ENCODE data around the gene AKT1S1.

AKT1S1 gene

GRCh38 chr19:49859682-49860335 is 17.3 kb downstream of the AKT1S1 start:
- no peak overlapping the region for H3K4me3 Mint-ChIP-seq
- peaks cover 20% of the 10 kb centered on the region for H3K36me3 Mint-ChIP-seq (ENCODE audit: low read depth)
- no peaks in the 10 kb centered on the region for H3K27me3 Mint-ChIP-seq (ENCODE audit: low read depth)
- peaks cover 3% of the 10 kb centered on the region for H3K4me1 Mint-ChIP-seq (ENCODE audit: low read depth)
- no peak overlapping the region for H3K27ac Mint-ChIP-seq
- H3K9me3 Mint-ChIP-seq = no peaks in the 10 kb centered on the region

- Mint-ChIP-seq H3K4me3 (no peak overlapping the region), H3K36me3 (ENCODE audit: low read depth) (peaks cover 8% of the 10 kb centered on the region), H3K9me3 (no peaks in the 10 kb centered on the region), H3K4me1 (ENCODE audit: low read depth) (peaks cover 4% of the 10 kb centered on the region), H3K27ac (no peak overlapping the region), H3K27me3 (ENCODE audit: low read depth) (no peaks in the 10 kb centered on the region)
These were observed 18.8 kb downstream of the AKT1S1 start for GRCh38 chr19:49858088-49858985.

GRCh38 chr19:49857838-49858087 is 19.4 kb downstream of the AKT1S1 start:
- Mint-ChIP-seq H3K27me3 (ENCODE audit: low read depth) (no peaks in the 10 kb centered on the region), H3K27ac (no peak overlapping the region), H3K4me1 (ENCODE audit: low read depth) (peaks cover 7% of the 10 kb centered on the region), H3K36me3 (ENCODE audit: low read depth) (peaks cover 5% of the 10 kb centered on the region), H3K4me3 (no peak overlapping the region), H3K9me3 (no peaks in the 10 kb centered on the region)

GRCh38 chr19:49857061-49857837 is 19.9 kb downstream of the AKT1S1 start:
- H3K36me3 Mint-ChIP-seq (ENCODE audit: low read depth) = peaks cover 5% of the 10 kb centered on the region

GRCh38 chr19:49856574-49857021 is 20.6 kb downstream of the AKT1S1 start:
- Mint-ChIP-seq H3K4me1 (ENCODE audit: low read depth) (peaks cover 15% of the 10 kb centered on the region), H3K27me3 (ENCODE audit: low read depth) (peaks cover 6% of the 10 kb centered on the region), H3K27ac (no peak overlapping the region), H3K36me3 (ENCODE audit: low read depth) (peaks cover 3% of the 10 kb centered on the region), H3K4me3 (no peak overlapping the region), H3K9me3 (no peaks in the 10 kb centered on the region)

More at GRCh38 chr19:49857061-49857837, 19.9 kb downstream of the AKT1S1 start:
- H3K9me3 Mint-ChIP-seq = no peaks in the 10 kb centered on the region
- H3K4me1 Mint-ChIP-seq (ENCODE audit: low read depth) = peaks cover 12% of the 10 kb centered on the region
- no peak overlapping the region for H3K4me3 Mint-ChIP-seq
- no peak overlapping the region for H3K27ac Mint-ChIP-seq
- H3K27me3 Mint-ChIP-seq (ENCODE audit: low read depth) = peaks cover 2% of the 10 kb centered on the region

GRCh38 chr19:49855676-49856573 is 21.2 kb downstream of the AKT1S1 start:
- H3K4me3 Mint-ChIP-seq = no peak overlapping the region

GRCh38 chr19:49855277-49855675 is 21.9 kb downstream of the AKT1S1 start:
- Mint-ChIP-seq H3K27ac (no peak overlapping the region), H3K36me3 (ENCODE audit: low read depth) (peaks cover 3% of the 10 kb centered on the region), H3K9me3 (peaks cover under 1% of the 10 kb centered on the region), H3K4me3 (no peak overlapping the region), H3K27me3 (ENCODE audit: low read depth) (peaks cover 6% of the 10 kb centered on the region), H3K4me1 (ENCODE audit: low read depth) (peaks cover 17% of the 10 kb centered on the region)

More at GRCh38 chr19:49855676-49856573, 21.2 kb downstream of the AKT1S1 start:
- H3K36me3 Mint-ChIP-seq (ENCODE audit: low read depth) = peaks cover 3% of the 10 kb centered on the region
- peaks cover 6% of the 10 kb centered on the region for H3K27me3 Mint-ChIP-seq (ENCODE audit: low read depth)
- peaks cover 15% of the 10 kb centered on the region for H3K4me1 Mint-ChIP-seq (ENCODE audit: low read depth)
- H3K9me3 Mint-ChIP-seq = no peaks in the 10 kb centered on the region
- H3K27ac Mint-ChIP-seq = no peak overlapping the region

- peaks cover 3% of the 10 kb centered on the region for H3K9me3 Mint-ChIP-seq
- no peak overlapping the region for H3K27ac Mint-ChIP-seq
- H3K4me1 Mint-ChIP-seq (ENCODE audit: low read depth) = peaks cover 22% of the 10 kb centered on the region
- peaks cover 6% of the 10 kb centered on the region for H3K27me3 Mint-ChIP-seq (ENCODE audit: low read depth)
- H3K4me3 Mint-ChIP-seq = no peak overlapping the region
- peaks cover 4% of the 10 kb centered on the region for H3K36me3 Mint-ChIP-seq (ENCODE audit: low read depth)
These were observed 22.5 kb downstream of the AKT1S1 start for GRCh38 chr19:49854378-49855263.

- Mint-ChIP-seq H3K36me3 (ENCODE audit: low read depth) (peaks cover 7% of the 10 kb centered on the region), H3K27ac (peak overlapping the region; percentile 65), H3K9me3 (peaks cover 6% of the 10 kb centered on the region), H3K4me3 (peak overlapping the region; percentile 31), H3K27me3 (ENCODE audit: low read depth) (peaks cover 6% of the 10 kb centered on the region), H3K4me1 (ENCODE audit: low read depth) (peaks cover 26% of the 10 kb centered on the region)
These were observed 23.2 kb downstream of the AKT1S1 start for GRCh38 chr19:49853852-49854377.

GRCh38 chr19:49852631-49853126 is 24.5 kb downstream of the AKT1S1 start:
- H3K4me1 Mint-ChIP-seq (ENCODE audit: low read depth) = peaks cover 36% of the 10 kb centered on the region
- H3K9me3 Mint-ChIP-seq = peaks cover 6% of the 10 kb centered on the region
- H3K27me3 Mint-ChIP-seq (ENCODE audit: low read depth) = peaks cover 6% of the 10 kb centered on the region
- H3K36me3 Mint-ChIP-seq (ENCODE audit: low read depth) = peaks cover 7% of the 10 kb centered on the region
- peak overlapping the region; percentile 66 for H3K27ac Mint-ChIP-seq
- H3K4me3 Mint-ChIP-seq = peak overlapping the region; percentile 71

GRCh38 chr19:49851456-49852259 is 25.5 kb downstream of the AKT1S1 start:
- Mint-ChIP-seq H3K4me1 (ENCODE audit: low read depth) (peaks cover 36% of the 10 kb centered on the region), H3K9me3 (peaks cover 6% of the 10 kb centered on the region), H3K27me3 (ENCODE audit: low read depth) (peaks cover 6% of the 10 kb centered on the region), H3K36me3 (ENCODE audit: low read depth) (peaks cover 7% of the 10 kb centered on the region), H3K27ac (peak overlapping the region; percentile 66), H3K4me3 (peak overlapping the region; percentile 71)
